CD4-positive, alpha-beta T cell treated with Interleukin-4 for 1 hour (primary cell): Measurements from ENCODE around the gene PKN3.

Experiments
- DNase-seq, 2 donors: peaks; one replicate each; pipeline ENCODE4 v3.0.0-alpha.2; 2020 to 2022

The PKN3 gene

DNA sequence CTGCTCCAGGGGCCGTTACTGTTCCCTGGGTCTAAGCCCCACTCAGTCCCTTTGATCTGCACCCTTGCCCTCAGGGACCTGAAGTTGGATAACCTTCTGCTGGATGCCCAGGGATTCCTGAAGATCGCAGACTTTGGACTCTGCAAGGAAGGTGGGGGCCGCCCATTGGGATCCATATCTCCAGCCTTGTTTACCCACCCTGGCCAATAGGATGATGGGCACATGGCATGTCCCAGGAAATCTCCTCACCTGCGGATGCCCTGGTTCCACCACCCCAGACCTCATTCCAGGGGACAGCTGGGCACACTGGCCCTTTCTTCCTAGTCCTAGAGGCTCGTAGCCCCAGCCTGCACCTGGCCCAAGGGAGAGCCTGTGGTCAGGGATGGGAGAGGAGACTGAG lies 16.2 kb downstream of the PKN3 start:
- no peak for DNase-seq

DNA sequence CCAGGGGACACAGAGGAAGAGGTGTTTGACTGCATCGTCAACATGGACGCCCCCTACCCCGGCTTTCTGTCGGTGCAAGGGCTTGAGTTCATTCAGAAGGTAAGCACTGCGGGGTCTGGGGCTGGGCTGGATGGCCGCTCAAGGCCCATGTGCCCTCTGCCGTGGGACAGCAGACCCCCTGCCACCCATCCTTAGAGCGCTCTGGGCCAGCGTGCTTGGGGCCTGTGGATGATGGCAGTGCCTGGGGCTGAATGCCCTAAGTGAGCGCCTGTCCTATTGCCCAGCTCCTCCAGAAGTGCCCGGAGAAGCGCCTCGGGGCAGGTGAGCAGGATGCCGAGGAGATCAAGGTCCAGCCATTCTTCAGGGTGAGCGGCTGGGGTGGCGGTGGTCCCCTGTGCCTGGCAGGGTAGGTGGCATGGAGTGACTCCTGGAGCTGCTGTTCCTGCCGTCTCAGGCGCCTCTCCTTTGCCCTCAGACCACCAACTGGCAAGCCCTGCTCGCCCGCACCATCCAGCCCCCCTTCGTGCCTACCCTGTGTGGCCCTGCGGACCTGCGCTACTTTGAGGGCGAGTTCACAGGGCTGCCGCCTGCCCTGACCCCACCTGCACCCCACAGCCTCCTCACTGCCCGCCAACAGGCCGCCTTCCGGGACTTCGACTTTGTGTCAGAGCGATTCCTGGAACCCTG lies 17.8 kb downstream of the PKN3 start:
- DNase-seq = no peak

DNA sequence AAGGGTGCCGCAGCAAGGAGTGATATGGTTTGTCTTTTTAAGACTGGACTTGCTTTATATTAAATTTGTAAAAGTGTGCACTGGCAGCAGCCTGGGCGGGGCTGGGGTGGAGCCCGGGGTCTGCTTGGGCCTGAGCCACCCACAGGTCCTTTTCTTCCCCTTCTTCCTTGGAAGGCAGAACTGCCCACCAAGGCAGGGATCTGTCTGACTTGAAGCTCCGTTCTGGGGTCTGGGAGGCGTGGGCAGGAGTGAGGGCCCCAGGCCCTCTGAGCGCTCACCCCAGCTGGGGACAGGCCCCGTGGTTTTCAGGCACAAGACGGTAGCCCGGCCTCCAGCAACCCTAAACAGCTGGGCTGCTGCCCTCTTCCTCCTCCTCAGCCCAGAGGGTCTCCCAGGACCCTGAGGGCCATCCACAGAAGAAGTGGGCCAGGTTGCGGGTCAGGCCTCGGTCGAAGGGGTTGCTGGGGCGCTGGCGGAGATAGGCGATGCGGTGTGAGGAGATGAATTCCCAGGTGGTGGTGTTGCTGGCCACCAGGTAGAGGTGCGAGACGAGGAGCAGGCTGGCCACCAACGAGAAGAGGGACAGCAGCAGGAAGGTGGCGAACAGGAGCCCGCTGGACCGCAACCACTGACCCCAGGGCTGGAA lies 18.7 kb downstream of the PKN3 start:
- DNase-seq = no peak

GRCh38 chr9:128721487-128722010 lies 19.2 kb downstream of the PKN3 start:
- no peak for DNase-seq

DNA sequence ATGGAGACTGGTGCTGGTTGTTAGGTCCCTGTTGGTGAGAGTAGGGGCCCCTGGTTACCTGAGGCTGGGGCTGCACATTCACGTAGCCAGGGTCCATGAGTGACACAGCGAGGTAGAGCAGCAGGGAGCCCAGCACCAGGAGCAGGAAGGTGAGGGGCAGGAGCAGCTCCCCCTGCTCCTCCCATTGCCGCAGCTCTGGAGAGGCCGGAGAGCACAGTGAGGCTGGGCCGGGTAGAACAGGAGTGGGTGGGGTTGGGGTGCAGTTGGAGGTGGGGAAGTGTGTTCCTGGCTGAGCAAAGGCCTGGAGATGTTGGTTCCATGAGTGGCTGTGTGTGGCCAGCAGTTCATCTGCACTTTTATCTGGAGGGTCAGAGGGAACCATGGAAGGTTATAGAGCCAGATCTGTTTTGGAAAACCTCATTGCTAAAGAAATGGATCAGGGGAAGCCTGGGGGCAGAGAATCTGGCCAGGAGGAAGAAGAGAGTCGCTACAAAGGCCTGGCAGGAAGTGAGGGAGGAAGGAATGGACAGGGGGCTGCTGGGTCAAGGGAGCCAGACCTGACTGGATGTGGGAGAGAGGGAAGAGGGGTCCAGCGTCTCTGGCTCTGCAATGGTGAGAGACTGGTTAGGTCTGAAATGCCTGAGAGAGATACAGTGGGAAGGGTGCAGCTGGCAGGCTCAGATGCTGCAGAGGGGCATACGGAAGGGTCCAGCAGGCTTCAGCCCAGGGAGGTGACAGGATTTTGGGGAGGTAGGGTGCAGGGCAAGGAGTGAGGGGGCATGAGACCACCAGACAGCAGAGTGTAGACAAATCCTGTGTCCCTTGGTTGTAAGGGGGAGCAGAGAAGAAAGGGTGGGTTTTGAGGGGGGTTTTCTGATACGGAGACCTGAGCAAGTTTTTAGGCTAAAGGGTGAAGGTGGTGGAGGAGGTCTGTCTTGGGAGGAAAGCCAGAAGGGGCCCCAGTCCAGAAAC lies 20.4 kb downstream of the PKN3 start:
- no peak for DNase-seq

GRCh38 chr9:128723352-128723865 lies 21.1 kb downstream of the PKN3 start:
- DNase-seq = no peak

GRCh38 chr9:128723866-128724743 lies 21.8 kb downstream of the PKN3 start, which contains the start of gene ZDHHC12:
Gene ZDHHC12 (minus strand): TSS chr9:128724127. CDS start chr9:128724093, 34 bp downstream.
- DNase-seq = peak; percentile 99

- peak; percentile 29 to 51 for DNase-seq
These were observed 22.5 kb downstream of the PKN3 start for GRCh38 chr9:128724744-128725211.

GRCh38 chr9:128727640-128728248 lies 25.4 kb downstream of the PKN3 start:
- DNase-seq = no peak

DNA sequence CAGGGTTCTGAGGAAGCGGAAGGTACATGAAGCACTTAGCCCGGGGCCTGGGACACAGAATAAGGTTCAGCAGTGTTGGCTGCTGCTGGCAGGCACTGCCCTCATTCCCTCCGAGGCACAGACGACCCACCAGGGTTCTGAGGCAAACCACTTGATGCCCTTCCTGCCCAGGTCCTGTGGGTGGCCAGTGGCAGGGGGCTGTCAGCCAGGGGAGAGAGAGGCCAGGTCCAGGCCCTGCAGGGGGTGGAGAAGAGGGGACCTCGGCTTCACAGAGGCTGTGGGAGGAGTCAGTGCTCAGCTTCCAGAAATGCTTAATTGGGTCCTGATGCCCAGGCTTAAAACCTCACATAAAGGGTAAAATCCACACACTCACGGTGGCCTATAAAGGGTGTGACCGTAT lies 26.0 kb downstream of the PKN3 start:
- no peak for DNase-seq

GRCh38 chr9:128729302-128729701 lies 27.0 kb downstream of the PKN3 start:
- no peak for DNase-seq

- DNase-seq = no peak
These were observed 27.6 kb downstream of the PKN3 start for GRCh38 chr9:128729766-128730517.

DNA sequence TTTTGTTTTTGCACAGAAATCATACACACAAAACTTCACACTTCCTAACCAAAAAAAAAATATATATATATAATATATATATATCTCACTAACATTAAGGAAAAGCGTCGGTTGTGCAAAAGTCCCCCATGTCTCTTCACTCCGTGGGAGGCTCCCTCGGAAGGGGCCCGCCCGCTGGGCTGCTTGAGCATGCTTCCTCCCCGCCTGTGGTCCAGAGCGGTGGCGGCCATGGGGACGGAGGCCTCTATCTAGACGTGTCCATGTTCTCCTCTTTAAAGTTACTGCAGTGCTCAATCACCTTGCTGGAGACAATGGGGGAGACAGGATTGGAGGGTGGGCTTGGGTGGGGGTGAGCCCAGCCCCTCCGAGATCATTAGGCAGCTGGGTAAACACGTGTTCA lies 28.8 kb downstream of the PKN3 start:
- DNase-seq = no peak

DNA sequence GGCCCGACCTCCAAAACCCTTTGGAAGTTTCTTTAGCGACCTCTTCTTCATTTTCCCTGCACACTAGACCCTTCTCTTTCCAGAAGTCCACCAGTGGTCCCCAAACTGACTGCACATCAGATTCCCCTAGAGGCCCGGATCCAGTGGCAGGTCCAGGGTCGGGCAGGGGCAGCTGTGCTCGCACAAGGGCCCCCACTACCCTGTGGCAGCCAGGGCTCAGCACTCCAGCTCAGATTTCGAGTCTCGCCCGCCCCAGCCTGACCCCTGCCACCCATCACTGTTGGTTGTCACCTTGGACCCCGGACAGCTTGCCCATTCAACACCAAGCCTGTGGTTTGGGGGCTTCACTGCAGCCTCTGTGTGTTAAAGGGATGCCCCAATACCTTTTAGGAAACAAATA lies 29.4 kb downstream of the PKN3 start:
- no peak for DNase-seq

- DNase-seq = no peak
These were observed 30.3 kb downstream of the PKN3 start for GRCh38 chr9:128732576-128732975.

DNA sequence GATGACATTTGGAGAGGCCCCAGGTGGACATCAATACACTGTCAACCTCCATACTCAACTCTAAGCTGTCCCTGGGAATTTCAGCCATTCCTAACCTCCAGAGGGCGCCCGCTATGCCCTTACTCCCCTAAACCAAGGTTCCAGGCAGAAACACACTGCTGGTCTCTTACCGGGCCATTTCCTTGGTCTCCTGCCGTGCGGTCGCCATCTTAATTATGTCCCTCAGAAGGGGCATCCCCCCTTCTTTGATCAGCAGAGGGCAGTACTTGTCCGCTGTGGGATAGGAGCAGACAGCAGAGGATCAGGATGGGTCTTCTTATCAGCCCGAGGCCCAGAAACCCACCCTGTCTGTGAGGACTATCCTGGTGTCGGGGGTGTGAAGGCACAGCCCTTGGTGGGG lies 31.0 kb downstream of the PKN3 start:
- DNase-seq = peak; percentile 17 to 38

DNA sequence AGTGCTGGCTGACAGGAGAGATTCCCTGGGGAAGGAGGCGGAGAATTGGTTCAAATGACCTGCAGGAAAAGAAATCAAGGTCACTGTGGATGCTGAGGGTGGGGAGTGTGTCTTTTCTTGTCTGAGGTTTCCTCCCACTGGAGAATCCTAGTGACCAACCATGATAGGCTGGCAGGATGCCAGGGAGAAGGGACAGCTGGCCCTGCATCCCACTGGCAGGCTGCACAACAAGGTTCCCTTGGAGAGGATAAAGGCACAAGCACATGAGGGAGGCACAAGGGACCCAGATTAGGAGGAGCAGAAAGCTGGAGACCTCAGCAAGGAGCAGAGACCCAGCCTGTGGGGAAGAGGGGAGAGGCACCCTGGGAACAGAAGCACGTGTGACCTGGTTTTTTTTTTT lies 33.1 kb downstream of the PKN3 start:
- DNase-seq = no peak

DNA sequence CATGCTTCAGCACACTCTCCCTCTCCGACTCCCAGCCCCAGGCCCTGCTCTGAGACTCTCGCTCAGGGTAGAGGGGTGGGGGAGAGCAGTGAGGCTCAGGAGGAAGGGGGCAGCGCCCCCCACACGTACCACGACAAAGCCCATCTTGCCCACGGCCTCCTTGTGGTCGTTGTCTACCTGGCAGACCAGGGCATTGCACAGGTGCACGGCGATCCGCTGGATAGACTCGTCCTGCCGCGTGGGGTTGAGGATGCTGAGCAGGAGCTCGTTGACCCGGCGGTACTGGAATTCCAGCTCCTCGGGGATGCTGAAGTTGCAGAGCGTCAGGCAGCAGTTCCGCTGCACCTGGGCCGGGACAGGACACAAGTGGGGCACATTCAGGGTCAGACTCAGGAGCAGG lies 40.1 kb downstream of the PKN3 start:
- DNase-seq = no peak

- DNase-seq = no peak
These were observed 41.1 kb downstream of the PKN3 start for GRCh38 chr9:128743421-128743820.

DNA sequence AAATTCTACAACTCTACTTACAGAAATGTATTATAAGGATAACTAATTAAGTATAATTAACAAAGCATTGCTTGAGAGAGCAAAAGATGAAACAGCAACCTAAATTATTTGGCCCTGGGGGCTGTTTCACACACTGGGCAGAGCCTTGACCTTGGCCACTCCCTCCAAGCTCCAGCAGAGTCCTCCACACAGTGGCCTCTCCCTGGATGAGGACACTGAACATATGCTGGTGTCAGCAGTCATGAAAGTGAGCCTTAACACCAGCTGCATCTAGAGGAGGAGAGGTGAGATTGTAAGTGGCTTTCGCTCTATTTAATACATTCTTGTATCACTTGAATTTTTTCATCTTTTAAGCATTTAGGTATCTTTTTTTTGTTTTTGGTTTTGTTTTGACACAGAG lies 44.9 kb downstream of the PKN3 start:
- no peak for DNase-seq
